GM12878 (cell line): ENCODE data around the gene TMEM59. TPM values are rescaled to one million over a fixed set of nuclear protein-coding genes. Genes with fewer than 3 reads are reported as not detected.
"Not testable (repeated sequence)": the region's sequence is repeated elsewhere in the genome, so short reads cannot be mapped to it uniquely, and the experiment has no call there.

ENCODE experiments used
- ATAC-seq: fragments of 200-7000 bp; cut with Tn5 transposase; 3 replicates; pipeline ENCODE4 v1.9.1; 2020; ENCODE audit warnings: mild to moderate bottlenecking, moderate library complexity
- BruUV-seq: library from RNA; stranded (reverse); fragments of 400-500 nt; replicated peaks from 2 replicates; lab custom pipeline; 2021; lab: Mats Ljungman, UMichigan
- CTCF ChIA-PET: fragments of 300-600 bp; sonication (Branson Sonifier 250); formaldehyde crosslinking; extraction: SDS; loops from one replicate; lab custom pipeline; 2021; ENCODE audit warnings: inconsistent platforms; lab: Yijun Ruan, JAX
- POLR2A ChIA-PET: fragments of 350-600 bp; formaldehyde crosslinking; extraction: SDS; loops from one replicate; lab custom pipeline; 2021; ENCODE audit warnings: inconsistent platforms; lab: Charles Lee
- RAD21 ChIA-PET: fragments of 300-600 bp; sonication (Branson Sonifier 250); formaldehyde crosslinking; loops from one replicate; lab custom pipeline; 2023; ENCODE audit warnings: antibody characterized with exemption; ENCODE audit not compliant: unreplicated experiment; lab: Charles Lee
- SMC1A ChIA-PET: fragments of 300-600 bp; sonication (Branson Sonifier 250); formaldehyde crosslinking; loops from one replicate; lab custom pipeline; 2023; ENCODE audit not compliant: unreplicated experiment, uncharacterized antibody; lab: Charles Lee
- DNase-seq: peaks from one replicate; pipeline ENCODE4 v3.0.0-alpha.2; 2011; ENCODE audit warnings: low read depth, low spot score
- FAIRE-seq: peaks from 3 replicates; lab custom pipeline; 2011; peaks lifted over from hg19 to GRCh38; lab: Jason Lieb, UNC
- H2AFZ ChIP-seq: 2 replicates; pipeline ENCODE4 v1.6.0; 2011; ENCODE audit warnings: low read depth, low read length, control low read depth; ENCODE audit not compliant: control insufficient read depth
- H3K27ac ChIP-seq: 2 replicates; pipeline ENCODE4 v1.5.1; 2011; ENCODE audit warnings: control low read depth; ENCODE audit not compliant: control insufficient read depth, insufficient read depth
- H3K27me3 ChIP-seq, 2 experiments: replicated peaks in 1 of 2; 2 replicates each; pipeline versions ENCODE4 v1.6.0 to v1.6.1; 2011; ENCODE audit warnings: low read length in 1 of 2; ENCODE audit not compliant: control insufficient read depth in 2 of 2, insufficient read depth in 2 of 2
- H3K36me3 ChIP-seq, 2 experiments: 2 replicates each; pipeline ENCODE4 v1.5.1; 2011; ENCODE audit warnings: low read length in 1 of 2; ENCODE audit not compliant: control insufficient read depth in 2 of 2, insufficient read depth in 2 of 2
- H3K4me1 ChIP-seq: 2 replicates; pipeline ENCODE4 v1.6.1; 2011; ENCODE audit warnings: mild to moderate bottlenecking, low read length, moderate library complexity, mixed read lengths; ENCODE audit not compliant: control insufficient read depth, insufficient read depth
- H3K4me2 ChIP-seq: 2 replicates; pipeline ENCODE4 v1.6.0; 2011; ENCODE audit warnings: control low read depth; ENCODE audit not compliant: control insufficient read depth, insufficient read depth
- H3K4me3 ChIP-seq: fragments of 200-600 bp; sonication (generic); 2 replicates; pipeline ENCODE4 v1.5.1; 2016
- H3K79me2 ChIP-seq: 2 replicates; pipeline ENCODE4 v1.6.0; 2011; ENCODE audit warnings: low read length; ENCODE audit not compliant: control insufficient read depth, insufficient read depth
- H3K9ac ChIP-seq: 2 replicates; pipeline ENCODE4 v1.8.0; 2011; ENCODE audit warnings: low read length, control low read depth, mixed read lengths; ENCODE audit not compliant: control insufficient read depth, insufficient read depth
- H3K9me3 ChIP-seq: replicated peaks from 3 replicates; pipeline ENCODE4 v1.5.1; 2011; ENCODE audit warnings: mild to moderate bottlenecking, low read length; ENCODE audit not compliant: control insufficient read depth, insufficient read depth
- H4K20me1 ChIP-seq: 2 replicates; pipeline ENCODE4 v1.6.0; 2011; ENCODE audit not compliant: control insufficient read depth, insufficient read depth
- WGBS: methylation state at CpG from one replicate; pipeline ENCODE4 v1.1.6; 2016; ENCODE audit warnings: low lambda C conversion rate; ENCODE audit not compliant: insufficient replicate concordance, insufficient coverage; ENCODE audit errors: missing lambda C conversion rate; 5-methylcytosine and 5-hydroxymethylcytosine counted together
- in situ Hi-C: fragments of 300-500 bp; cut with MboI; formaldehyde crosslinking; loops from 9 replicates; pipeline ENCODE4 v1.14.3; 2018; ENCODE audit warnings: mixed read lengths
- intact Hi-C: fragments of 100-400 bp; cut with micrococcal nuclease; formaldehyde crosslinking; loops from one replicate; pipeline ENCODE4 v1.14.2; 2022; ENCODE audit not compliant: unreplicated experiment
- polyA plus RNA-seq, 11 experiments: library from polyadenylated mRNA; depleted of rRNA in 4 of 11; unstranded in 6 of 11; stranded (reverse) in 5 of 11; fragments of >200 nt; fragmentation: Nextera tagmentation in 4 of 11; fragmentation: Illumina TruSeq in 1 of 11; extraction: Ambion mirVana in 4 of 11; extraction: Trizol in 1 of 11; gene quantifications; 1 replicate in 1 of 11; 2 replicates in 10 of 11; pipeline versions ENCODE4 v1.2.1 to v1.2.3, GENCODE V29; 2011 to 2016; ENCODE audit warnings: inconsistent platforms in 2 of 11, missing spikeins in 2 of 11, low read depth in 1 of 11
- total RNA-seq, 4 experiments: library from RNA; depleted of rRNA in 3 of 4; stranded (reverse); fragments of >200 nt in 3 of 4; fragmentation: Illumina TruSeq in 1 of 4; extraction: Trizol in 1 of 4; gene quantifications; 2 replicates each; pipeline versions ENCODE4 v1.2.1 to v1.2.3, GENCODE V29; 2013 to 2021
- TF ChIP-seq, protein P1 (sequence below): fragments of 450-650 bp; formaldehyde crosslinking; IDR thresholded peaks from 2 replicates; pipeline ENCODE4 v1.5.0; 2022; ENCODE audit warnings: mild to moderate bottlenecking, missing genetic modification characterization
- TF ChIP-seq, protein P2 (sequence below): fragments of 450-650 bp; formaldehyde crosslinking; IDR thresholded peaks from 2 replicates; pipeline ENCODE4 v1.4.0; 2020; ENCODE audit warnings: mild to moderate bottlenecking, moderate library complexity

The TMEM59 gene
- total and polyA plus RNA-seq, 10 of the 15 experiments (the other 5 are each of a cell fraction or from before 2014, with no cell fraction given) = 69.9 to 273 (median 111) TPM

DNA sequence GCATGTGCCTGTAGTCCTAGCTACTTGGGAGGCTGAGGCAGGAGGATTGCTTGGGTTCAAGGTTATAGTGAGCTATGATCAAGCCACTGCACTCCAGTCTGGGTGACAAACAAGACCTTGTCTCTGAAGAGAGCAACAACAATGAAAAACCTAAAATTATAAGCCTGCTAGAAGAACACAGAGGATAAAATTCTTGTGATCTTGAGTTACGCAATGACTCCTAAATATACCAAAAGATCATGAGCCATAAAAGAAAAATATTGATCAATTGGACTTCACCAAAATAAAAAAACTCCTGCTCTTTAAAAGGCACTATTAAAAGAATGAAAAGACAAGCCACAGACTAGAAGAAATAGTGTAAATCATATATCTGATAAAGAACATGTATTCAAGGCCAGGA, 57.3 kb downstream of the TMEM59 start (continued):
- TF ChIP-seq, protein P1, sequence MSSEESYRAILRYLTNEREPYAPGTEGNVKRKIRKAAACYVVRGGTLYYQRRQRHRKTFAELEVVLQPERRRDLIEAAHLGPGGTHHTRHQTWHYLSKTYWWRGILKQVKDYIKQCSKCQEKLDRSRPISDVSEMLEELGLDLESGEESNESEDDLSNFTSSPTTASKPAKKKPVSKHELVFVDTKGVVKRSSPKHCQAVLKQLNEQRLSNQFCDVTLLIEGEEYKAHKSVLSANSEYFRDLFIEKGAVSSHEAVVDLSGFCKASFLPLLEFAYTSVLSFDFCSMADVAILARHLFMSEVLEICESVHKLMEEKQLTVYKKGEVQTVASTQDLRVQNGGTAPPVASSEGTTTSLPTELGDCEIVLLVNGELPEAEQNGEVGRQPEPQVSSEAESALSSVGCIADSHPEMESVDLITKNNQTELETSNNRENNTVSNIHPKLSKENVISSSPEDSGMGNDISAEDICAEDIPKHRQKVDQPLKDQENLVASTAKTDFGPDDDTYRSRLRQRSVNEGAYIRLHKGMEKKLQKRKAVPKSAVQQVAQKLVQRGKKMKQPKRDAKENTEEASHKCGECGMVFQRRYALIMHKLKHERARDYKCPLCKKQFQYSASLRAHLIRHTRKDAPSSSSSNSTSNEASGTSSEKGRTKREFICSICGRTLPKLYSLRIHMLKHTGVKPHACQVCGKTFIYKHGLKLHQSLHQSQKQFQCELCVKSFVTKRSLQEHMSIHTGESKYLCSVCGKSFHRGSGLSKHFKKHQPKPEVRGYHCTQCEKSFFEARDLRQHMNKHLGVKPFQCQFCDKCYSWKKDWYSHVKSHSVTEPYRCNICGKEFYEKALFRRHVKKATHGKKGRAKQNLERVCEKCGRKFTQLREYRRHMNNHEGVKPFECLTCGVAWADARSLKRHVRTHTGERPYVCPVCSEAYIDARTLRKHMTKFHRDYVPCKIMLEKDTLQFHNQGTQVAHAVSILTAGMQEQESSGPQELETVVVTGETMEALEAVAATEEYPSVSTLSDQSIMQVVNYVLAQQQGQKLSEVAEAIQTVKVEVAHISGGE (CRISPR knock-in tag) = no peak
- TF ChIP-seq, protein P2, sequence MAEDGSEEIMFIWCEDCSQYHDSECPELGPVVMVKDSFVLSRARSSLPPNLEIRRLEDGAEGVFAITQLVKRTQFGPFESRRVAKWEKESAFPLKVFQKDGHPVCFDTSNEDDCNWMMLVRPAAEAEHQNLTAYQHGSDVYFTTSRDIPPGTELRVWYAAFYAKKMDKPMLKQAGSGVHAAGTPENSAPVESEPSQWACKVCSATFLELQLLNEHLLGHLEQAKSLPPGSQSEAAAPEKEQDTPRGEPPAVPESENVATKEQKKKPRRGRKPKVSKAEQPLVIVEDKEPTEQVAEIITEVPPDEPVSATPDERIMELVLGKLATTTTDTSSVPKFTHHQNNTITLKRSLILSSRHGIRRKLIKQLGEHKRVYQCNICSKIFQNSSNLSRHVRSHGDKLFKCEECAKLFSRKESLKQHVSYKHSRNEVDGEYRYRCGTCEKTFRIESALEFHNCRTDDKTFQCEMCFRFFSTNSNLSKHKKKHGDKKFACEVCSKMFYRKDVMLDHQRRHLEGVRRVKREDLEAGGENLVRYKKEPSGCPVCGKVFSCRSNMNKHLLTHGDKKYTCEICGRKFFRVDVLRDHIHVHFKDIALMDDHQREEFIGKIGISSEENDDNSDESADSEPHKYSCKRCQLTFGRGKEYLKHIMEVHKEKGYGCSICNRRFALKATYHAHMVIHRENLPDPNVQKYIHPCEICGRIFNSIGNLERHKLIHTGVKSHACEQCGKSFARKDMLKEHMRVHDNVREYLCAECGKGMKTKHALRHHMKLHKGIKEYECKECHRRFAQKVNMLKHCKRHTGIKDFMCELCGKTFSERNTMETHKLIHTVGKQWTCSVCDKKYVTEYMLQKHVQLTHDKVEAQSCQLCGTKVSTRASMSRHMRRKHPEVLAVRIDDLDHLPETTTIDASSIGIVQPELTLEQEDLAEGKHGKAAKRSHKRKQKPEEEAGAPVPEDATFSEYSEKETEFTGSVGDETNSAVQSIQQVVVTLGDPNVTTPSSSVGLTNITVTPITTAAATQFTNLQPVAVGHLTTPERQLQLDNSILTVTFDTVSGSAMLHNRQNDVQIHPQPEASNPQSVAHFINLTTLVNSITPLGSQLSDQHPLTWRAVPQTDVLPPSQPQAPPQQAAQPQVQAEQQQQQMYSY (CRISPR knock-in tag) = no peak

DNA sequence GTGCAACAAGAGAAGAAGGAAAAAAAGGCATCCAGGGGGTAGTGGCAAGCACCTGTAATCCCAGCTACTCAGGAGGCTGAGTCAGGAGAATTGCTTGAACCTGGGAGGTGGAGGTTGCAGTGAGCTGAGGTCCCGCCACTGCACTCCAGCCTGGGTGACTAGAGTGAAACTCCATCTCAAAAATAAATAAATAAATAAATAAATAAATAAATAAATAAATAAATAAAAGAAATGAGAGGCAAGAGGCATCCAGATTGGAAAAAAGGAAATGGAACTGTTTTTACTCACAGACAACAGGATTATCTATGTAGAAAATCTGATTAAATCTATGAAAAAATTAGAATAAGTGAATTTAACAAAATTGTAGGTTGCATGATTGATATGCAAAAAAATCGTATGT, 58.5 kb downstream of the TMEM59 start:
- CTCF ChIA-PET, H3K4me3 ChIP-seq, H2AFZ ChIP-seq, H3K4me1 ChIP-seq, H3K27ac ChIP-seq, in situ Hi-C loops, H3K27me3 ChIP-seq, FAIRE-seq, BruUV-seq, H3K9me3 ChIP-seq, H3K79me2 ChIP-seq, H3K9ac ChIP-seq, POLR2A ChIA-PET, SMC1A ChIA-PET, H4K20me1 ChIP-seq, ATAC-seq, intact Hi-C loops, RAD21 ChIA-PET, DNase-seq, H3K36me3 ChIP-seq, H3K4me2 ChIP-seq: not testable (repeated sequence)
- 0% methylated on average over 2 of the region's 2 CpGs for WGBS
